Measurements from ENCODE around the gene CLCN3.
"Not testable (repeated sequence)": the region's sequence is repeated elsewhere in the genome, so short reads cannot be mapped to it uniquely, and the experiment has no call there.

CLCN3 gene

DNA sequence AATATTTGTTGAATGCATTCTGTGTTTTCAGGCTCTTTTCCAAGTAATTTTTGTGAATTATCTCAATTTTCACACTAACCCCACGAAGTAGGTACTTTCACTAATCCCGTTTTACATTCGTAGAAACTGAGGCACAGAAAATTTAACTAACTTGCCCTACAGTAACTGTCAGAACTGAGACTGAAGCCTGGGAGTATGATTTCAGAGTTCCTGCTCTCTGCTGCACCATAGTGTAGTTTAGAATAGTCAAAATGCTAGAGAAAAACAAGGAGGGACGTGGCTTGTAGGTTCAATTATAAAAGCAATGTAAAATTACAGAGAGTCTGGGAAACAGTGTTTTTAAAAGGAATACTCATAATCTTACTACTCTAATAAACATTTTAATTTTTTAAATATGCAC is 2.2 kb downstream of the CLCN3 start:
- no peaks in the 10 kb centered on the region for H3K9me3 ChIP-seq (ENCODE audit: low read length)
- H3K4me1 ChIP-seq (ENCODE audit: insufficient read depth, low read length, severe bottlenecking), result peaks cover 29% of the 10 kb centered on the region
- peak overlapping the region; percentile 96 for H3K9ac ChIP-seq (ENCODE audit: low read length)
- H4K20me1 ChIP-seq (ENCODE audit: insufficient read depth, low read length), result no peaks in the 10 kb centered on the region
- TF ChIP-seq, protein P1, sequence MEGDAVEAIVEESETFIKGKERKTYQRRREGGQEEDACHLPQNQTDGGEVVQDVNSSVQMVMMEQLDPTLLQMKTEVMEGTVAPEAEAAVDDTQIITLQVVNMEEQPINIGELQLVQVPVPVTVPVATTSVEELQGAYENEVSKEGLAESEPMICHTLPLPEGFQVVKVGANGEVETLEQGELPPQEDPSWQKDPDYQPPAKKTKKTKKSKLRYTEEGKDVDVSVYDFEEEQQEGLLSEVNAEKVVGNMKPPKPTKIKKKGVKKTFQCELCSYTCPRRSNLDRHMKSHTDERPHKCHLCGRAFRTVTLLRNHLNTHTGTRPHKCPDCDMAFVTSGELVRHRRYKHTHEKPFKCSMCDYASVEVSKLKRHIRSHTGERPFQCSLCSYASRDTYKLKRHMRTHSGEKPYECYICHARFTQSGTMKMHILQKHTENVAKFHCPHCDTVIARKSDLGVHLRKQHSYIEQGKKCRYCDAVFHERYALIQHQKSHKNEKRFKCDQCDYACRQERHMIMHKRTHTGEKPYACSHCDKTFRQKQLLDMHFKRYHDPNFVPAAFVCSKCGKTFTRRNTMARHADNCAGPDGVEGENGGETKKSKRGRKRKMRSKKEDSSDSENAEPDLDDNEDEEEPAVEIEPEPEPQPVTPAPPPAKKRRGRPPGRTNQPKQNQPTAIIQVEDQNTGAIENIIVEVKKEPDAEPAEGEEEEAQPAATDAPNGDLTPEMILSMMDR (IDR thresholded peaks at IDR 0.05; ENCODE audit: low read length), result no peak
- no peak for TF ChIP-seq EZH2 (IDR thresholded peaks at IDR 0.05; ENCODE audit: borderline replicate concordance, low read length)
- H3K79me2 ChIP-seq (ENCODE audit: insufficient read depth, low read length), result peaks cover 70% of the 10 kb centered on the region
- no peaks in the 10 kb centered on the region for H3K27me3 ChIP-seq (ENCODE audit: insufficient read depth, low read length)
- peak overlapping the region; percentile 89 for H3K4me2 ChIP-seq (ENCODE audit: low read length)
- H3K27ac ChIP-seq (ENCODE audit: low read depth, low read length, poor library complexity, severe bottlenecking), result peak overlapping the region; percentile 89
- H3K36me3 ChIP-seq (ENCODE audit: insufficient read depth, low read length), result peaks cover 12% of the 10 kb centered on the region; the same call in 1 of the 2 replicates
- no peak overlapping the region for H2AFZ ChIP-seq (ENCODE audit: low read length)
- no peaks in the 10 kb centered on the region for H3K9me2 ChIP-seq (ENCODE audit: low read depth, low read length)
- peak overlapping the region; percentile 88 for H3K4me3 ChIP-seq (ENCODE audit: low read depth, low read length, poor library complexity, severe bottlenecking)
- no peaks in the 10 kb centered on the region for H3F3A ChIP-seq (ENCODE audit: insufficient read depth, low read length)

DNA sequence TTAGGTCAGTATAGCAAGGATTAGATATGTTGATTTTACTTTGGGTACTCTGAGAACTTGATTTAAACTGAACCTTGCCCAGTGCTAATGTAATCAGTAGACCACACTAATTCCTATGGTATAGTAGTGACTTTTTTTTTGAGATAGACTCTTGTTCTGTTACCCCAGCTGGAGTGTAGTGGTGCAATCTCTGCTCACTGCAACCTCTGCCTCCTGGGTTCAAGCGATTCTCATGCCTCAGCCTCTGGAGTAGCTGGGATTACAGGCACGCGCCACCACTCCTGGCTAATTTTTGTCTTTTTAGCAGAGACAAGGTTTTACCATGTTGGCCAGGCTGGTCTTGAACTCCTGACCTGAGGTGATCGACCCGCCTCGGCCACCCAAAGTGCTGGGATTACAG is 3.6 kb downstream of the CLCN3 start:
- Histone ChIP-seq H3K79me2 (ENCODE audit: insufficient read depth, low read length) (peaks cover 84% of the 10 kb centered on the region), H3K4me1 (ENCODE audit: insufficient read depth, low read length, severe bottlenecking) (peaks cover 36% of the 10 kb centered on the region), H3K36me3 (ENCODE audit: insufficient read depth, low read length) (peaks cover 12% of the 10 kb centered on the region; the same call in 1 of the 2 replicates)
- not testable (repeated sequence) for H3K9me3 ChIP-seq (ENCODE audit: low read length); H3K4me2 ChIP-seq (ENCODE audit: low read length); H4K20me1 ChIP-seq (ENCODE audit: insufficient read depth, low read length); H3K9me2 ChIP-seq (ENCODE audit: low read depth, low read length); H3K4me3 ChIP-seq (ENCODE audit: low read depth, low read length, poor library complexity, severe bottlenecking); H3K27ac ChIP-seq (ENCODE audit: low read depth, low read length, poor library complexity, severe bottlenecking); H2AFZ ChIP-seq (ENCODE audit: low read length); H3K27me3 ChIP-seq (ENCODE audit: insufficient read depth, low read length); H3K9ac ChIP-seq (ENCODE audit: low read length); H3F3A ChIP-seq (ENCODE audit: insufficient read depth, low read length)

DNA sequence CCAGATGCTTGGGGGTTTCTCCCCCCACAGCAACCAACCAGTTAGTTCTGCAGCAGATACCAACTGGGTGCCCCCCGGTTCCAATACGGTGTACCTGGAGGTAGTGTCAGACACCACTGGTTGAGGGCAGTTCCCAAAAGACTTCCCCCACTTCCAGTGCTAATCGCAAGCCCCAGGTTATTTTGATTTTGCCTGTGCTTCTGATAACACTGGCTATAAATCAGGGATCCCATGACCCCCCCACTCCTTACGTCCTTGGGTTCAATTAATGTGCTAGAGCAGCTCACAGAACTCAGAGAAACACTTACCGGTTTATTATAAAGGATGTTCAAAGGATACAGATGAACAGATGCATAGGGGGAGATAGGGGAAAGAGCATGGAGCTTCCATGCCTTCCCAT is 5.5 kb downstream of the CLCN3 start:
- Histone ChIP-seq H3K9me3 (ENCODE audit: low read length) (no peaks in the 10 kb centered on the region), H4K20me1 (ENCODE audit: insufficient read depth, low read length) (no peaks in the 10 kb centered on the region), H3K36me3 (ENCODE audit: insufficient read depth, low read length) (peaks cover 22% of the 10 kb centered on the region), H3K9me2 (ENCODE audit: low read depth, low read length) (no peaks in the 10 kb centered on the region), H2AFZ (ENCODE audit: low read length) (no peak overlapping the region), H3K4me3 (ENCODE audit: low read depth, low read length, poor library complexity, severe bottlenecking) (no peak overlapping the region), H3K9ac (ENCODE audit: low read length) (no peak overlapping the region), H3K79me2 (ENCODE audit: insufficient read depth, low read length) (peaks cover 89% of the 10 kb centered on the region), H3K27me3 (ENCODE audit: insufficient read depth, low read length) (no peaks in the 10 kb centered on the region), H3K27ac (ENCODE audit: low read depth, low read length, poor library complexity, severe bottlenecking) (no peak overlapping the region), H3K4me1 (ENCODE audit: insufficient read depth, low read length, severe bottlenecking) (peaks cover 38% of the 10 kb centered on the region), H3F3A (ENCODE audit: insufficient read depth, low read length) (no peaks in the 10 kb centered on the region), H3K4me2 (ENCODE audit: low read length) (no peak overlapping the region)
- no peak for TF ChIP-seq EZH2 (IDR thresholded peaks at IDR 0.05; ENCODE audit: borderline replicate concordance, low read length)
- TF ChIP-seq, protein P1 (IDR thresholded peaks at IDR 0.05; ENCODE audit: low read length), result no peak
